ENCODE results near the gene KIF19.

DNA sequence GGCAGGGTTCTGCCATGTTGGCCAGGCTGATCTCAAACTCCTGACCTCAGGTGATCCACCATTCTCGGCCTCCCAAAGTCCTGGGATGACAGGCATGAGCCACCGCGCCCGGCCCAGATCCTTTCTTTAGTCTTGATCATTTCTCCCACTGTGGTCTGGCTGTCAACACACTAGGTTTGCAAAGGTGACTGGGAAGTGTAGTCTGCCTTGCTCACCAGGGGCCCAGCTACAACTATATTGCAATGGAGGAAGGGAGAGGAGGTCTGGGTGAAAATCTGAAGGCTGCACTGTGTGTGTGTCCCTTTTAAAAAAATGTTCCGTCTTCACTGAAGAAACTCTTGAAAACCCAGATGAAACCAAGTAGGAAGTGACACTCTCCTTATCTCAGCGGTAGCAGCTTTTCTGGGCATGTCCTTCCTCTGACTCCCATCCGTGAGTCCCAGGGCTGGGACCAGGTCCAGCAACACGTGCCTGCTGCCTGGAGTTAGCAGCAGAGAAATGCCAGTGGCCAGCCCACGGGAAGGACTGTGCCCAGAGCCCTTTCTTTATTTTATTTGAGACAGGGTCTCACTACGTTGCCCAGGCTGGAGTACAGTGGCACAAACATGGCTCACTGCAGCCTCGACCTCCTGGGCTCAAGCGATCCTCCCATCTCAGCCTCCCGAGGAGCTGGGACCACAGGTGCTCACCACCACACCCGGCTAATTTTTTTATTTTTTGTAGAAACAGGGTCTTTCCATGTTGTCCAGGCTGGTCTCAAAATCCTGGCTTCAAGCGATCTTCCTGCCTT is 17.8 kb upstream of the KIF19 start:
- TF ChIP-seq, protein P1, sequence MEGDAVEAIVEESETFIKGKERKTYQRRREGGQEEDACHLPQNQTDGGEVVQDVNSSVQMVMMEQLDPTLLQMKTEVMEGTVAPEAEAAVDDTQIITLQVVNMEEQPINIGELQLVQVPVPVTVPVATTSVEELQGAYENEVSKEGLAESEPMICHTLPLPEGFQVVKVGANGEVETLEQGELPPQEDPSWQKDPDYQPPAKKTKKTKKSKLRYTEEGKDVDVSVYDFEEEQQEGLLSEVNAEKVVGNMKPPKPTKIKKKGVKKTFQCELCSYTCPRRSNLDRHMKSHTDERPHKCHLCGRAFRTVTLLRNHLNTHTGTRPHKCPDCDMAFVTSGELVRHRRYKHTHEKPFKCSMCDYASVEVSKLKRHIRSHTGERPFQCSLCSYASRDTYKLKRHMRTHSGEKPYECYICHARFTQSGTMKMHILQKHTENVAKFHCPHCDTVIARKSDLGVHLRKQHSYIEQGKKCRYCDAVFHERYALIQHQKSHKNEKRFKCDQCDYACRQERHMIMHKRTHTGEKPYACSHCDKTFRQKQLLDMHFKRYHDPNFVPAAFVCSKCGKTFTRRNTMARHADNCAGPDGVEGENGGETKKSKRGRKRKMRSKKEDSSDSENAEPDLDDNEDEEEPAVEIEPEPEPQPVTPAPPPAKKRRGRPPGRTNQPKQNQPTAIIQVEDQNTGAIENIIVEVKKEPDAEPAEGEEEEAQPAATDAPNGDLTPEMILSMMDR (IDR thresholded peaks at IDR 0.05) = no peak
- TF ChIP-seq SIN3A (IDR thresholded peaks at IDR 0.05; ENCODE audit: borderline replicate concordance, insufficient read depth, low read depth, low read length) (no peak), TCF7L2 (IDR thresholded peaks at IDR 0.05; ENCODE audit: low read depth, low read length) (no peak), POLR2AphosphoS5 (IDR thresholded peaks at IDR 0.05; ENCODE audit: low read depth, low read length) (no peak)
- TF ChIP-seq, protein P2, sequence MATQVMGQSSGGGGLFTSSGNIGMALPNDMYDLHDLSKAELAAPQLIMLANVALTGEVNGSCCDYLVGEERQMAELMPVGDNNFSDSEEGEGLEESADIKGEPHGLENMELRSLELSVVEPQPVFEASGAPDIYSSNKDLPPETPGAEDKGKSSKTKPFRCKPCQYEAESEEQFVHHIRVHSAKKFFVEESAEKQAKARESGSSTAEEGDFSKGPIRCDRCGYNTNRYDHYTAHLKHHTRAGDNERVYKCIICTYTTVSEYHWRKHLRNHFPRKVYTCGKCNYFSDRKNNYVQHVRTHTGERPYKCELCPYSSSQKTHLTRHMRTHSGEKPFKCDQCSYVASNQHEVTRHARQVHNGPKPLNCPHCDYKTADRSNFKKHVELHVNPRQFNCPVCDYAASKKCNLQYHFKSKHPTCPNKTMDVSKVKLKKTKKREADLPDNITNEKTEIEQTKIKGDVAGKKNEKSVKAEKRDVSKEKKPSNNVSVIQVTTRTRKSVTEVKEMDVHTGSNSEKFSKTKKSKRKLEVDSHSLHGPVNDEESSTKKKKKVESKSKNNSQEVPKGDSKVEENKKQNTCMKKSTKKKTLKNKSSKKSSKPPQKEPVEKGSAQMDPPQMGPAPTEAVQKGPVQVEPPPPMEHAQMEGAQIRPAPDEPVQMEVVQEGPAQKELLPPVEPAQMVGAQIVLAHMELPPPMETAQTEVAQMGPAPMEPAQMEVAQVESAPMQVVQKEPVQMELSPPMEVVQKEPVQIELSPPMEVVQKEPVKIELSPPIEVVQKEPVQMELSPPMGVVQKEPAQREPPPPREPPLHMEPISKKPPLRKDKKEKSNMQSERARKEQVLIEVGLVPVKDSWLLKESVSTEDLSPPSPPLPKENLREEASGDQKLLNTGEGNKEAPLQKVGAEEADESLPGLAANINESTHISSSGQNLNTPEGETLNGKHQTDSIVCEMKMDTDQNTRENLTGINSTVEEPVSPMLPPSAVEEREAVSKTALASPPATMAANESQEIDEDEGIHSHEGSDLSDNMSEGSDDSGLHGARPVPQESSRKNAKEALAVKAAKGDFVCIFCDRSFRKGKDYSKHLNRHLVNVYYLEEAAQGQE (IDR thresholded peaks at IDR 0.05; ENCODE audit: insufficient read depth in 1 of 2, low read depth in 2 of 2, low read length in 1 of 2) = no peak
